Thymus (tissue), 11 donors: Measurements from ENCODE around the gene KPNA1. TPM values are rescaled to one million over a fixed set of nuclear protein-coding genes. Genes with fewer than 3 reads are reported as not detected.

Source experiments
- DNase-seq, 9 donors: peaks; one replicate each; pipeline ENCODE4 v3.0.0-alpha.2; 2013; ENCODE audit warnings: low spot score in 9 of 9, low read depth in 6 of 9, missing footprints in 1 of 9
- H3K27ac ChIP-seq, 2 donors: one replicate each; pipeline ENCODE4 v1.5.1; 2013; ENCODE audit warnings: control low read depth in 1 of 2, low read depth in 1 of 2, low read length in 1 of 2, mild to moderate bottlenecking in 1 of 2, moderate library complexity in 1 of 2
- H3K27me3 ChIP-seq, 2 donors: one replicate each; pipeline ENCODE4 v1.5.1; 2013; ENCODE audit warnings: low read length in 1 of 2; ENCODE audit not compliant: control insufficient read depth in 2 of 2, insufficient read depth in 1 of 2
- H3K36me3 ChIP-seq, 2 donors: one replicate each; pipeline ENCODE4 v1.5.1; 2013; ENCODE audit warnings: low read length in 1 of 2, mild to moderate bottlenecking in 1 of 2, moderate library complexity in 1 of 2; ENCODE audit not compliant: control insufficient read depth in 2 of 2, insufficient read depth in 2 of 2
- H3K4me1 ChIP-seq, 2 donors: one replicate each; pipeline ENCODE4 v1.5.1; 2013; ENCODE audit warnings: low read length in 2 of 2; ENCODE audit not compliant: control insufficient read depth in 2 of 2, insufficient read depth in 2 of 2
- H3K4me3 ChIP-seq, 2 donors: one replicate each; pipeline ENCODE4 v1.5.1; 2013; ENCODE audit warnings: low read length in 2 of 2, control low read depth in 1 of 2, mild to moderate bottlenecking in 1 of 2
- H3K9me3 ChIP-seq, 2 donors: one replicate each; pipeline ENCODE4 v1.5.1; 2013; ENCODE audit warnings: low read length in 1 of 2, mild to moderate bottlenecking in 1 of 2; ENCODE audit not compliant: control insufficient read depth in 2 of 2, insufficient read depth in 1 of 2
- WGBS: extraction: QIAGEN DNeasy Blood & Tissue Kit; methylation state at CpG from one replicate; pipeline ENCODE4 v1.1.7; 2013; 5-methylcytosine and 5-hydroxymethylcytosine counted together
- polyA plus RNA-seq: library from polyadenylated mRNA; stranded (reverse); fragments of 200-250 nt; gene quantifications from one replicate; pipeline ENCODE4 v1.2.3, GENCODE V29; 2013
- total RNA-seq: library from RNA; stranded (reverse); fragments of 120-200 nt; gene quantifications from one replicate; pipeline ENCODE4 v1.2.4, GENCODE V29; 2013
- donor health status: healthy.

KPNA1 gene
- total and polyA plus RNA-seq, 2 donors: 14.2 to 19.8 TPM

- WGBS: 84% methylated on average over 2 of the region's 2 CpGs
- no peaks in the 10 kb centered on the region for H3K27me3 ChIP-seq
- DNase-seq: peak in 7 of 9 donors; percentile 7 to 63 (median 28)
- H3K4me1 ChIP-seq: no peaks in the 10 kb centered on the region
- no peaks in the 10 kb centered on the region for H3K9me3 ChIP-seq
- no peaks in the 10 kb centered on the region for H3K36me3 ChIP-seq
- H3K27ac ChIP-seq: no peak overlapping the region
- no peak overlapping the region for H3K4me3 ChIP-seq
Measured at GRCh38 chr3:122392868-122393844, 121.6 kb downstream of the KPNA1 start.

GRCh38 chr3:122391681-122392446 is 122.9 kb downstream of the KPNA1 start:
- no peaks in the 10 kb centered on the region for H3K9me3 ChIP-seq
- H3K27ac ChIP-seq: no peak overlapping the region
- H3K36me3 ChIP-seq: no peaks in the 10 kb centered on the region
- 95% methylated on average over 2 of the region's 2 CpGs for WGBS
- no peak overlapping the region for H3K4me3 ChIP-seq
- no peak for DNase-seq
- no peaks in the 10 kb centered on the region for H3K27me3 ChIP-seq
- no peaks in the 10 kb centered on the region for H3K4me1 ChIP-seq

GRCh38 chr3:122390665-122391064 is 124.1 kb downstream of the KPNA1 start:
- H3K4me3 ChIP-seq: no peak overlapping the region
- no peaks in the 10 kb centered on the region for H3K4me1 ChIP-seq
- 95% methylated on average over 4 of the region's 4 CpGs for WGBS
- DNase-seq: no peak
- H3K36me3 ChIP-seq: no peaks in the 10 kb centered on the region
- no peaks in the 10 kb centered on the region for H3K27me3 ChIP-seq
- no peaks in the 10 kb centered on the region for H3K9me3 ChIP-seq
- no peak overlapping the region for H3K27ac ChIP-seq

- H3K4me1 ChIP-seq: no peaks in the 10 kb centered on the region
- WGBS: 99% methylated on average over 4 of the region's 4 CpGs
- H3K36me3 ChIP-seq: no peaks in the 10 kb centered on the region
- no peak overlapping the region for H3K4me3 ChIP-seq
- H3K9me3 ChIP-seq: no peaks in the 10 kb centered on the region
- no peaks in the 10 kb centered on the region for H3K27me3 ChIP-seq
- no peak for DNase-seq
- H3K27ac ChIP-seq: no peak overlapping the region
Measured at GRCh38 chr3:122389892-122390291, 124.8 kb downstream of the KPNA1 start.

GRCh38 chr3:122389197-122389596 is 125.5 kb downstream of the KPNA1 start:
- no peaks in the 10 kb centered on the region for H3K36me3 ChIP-seq
- no peaks in the 10 kb centered on the region for H3K9me3 ChIP-seq
- H3K4me1 ChIP-seq: peaks cover 0 to 4% of the 10 kb centered on the region in 2 donors
- H3K4me3 ChIP-seq: no peak overlapping the region
- H3K27me3 ChIP-seq: no peaks in the 10 kb centered on the region
- H3K27ac ChIP-seq: no peak overlapping the region
- no peak for DNase-seq

GRCh38 chr3:122387709-122388108 is 127.0 kb downstream of the KPNA1 start:
- WGBS: 94% methylated on average over 3 of the region's 3 CpGs
- Histone ChIP-seq H3K4me3 (no peak overlapping the region), H3K36me3 (no peaks in the 10 kb centered on the region), H3K27ac (no peak overlapping the region), H3K27me3 (no peaks in the 10 kb centered on the region), H3K4me1 (peaks cover under 1 to 10% of the 10 kb centered on the region in 2 donors), H3K9me3 (no peaks in the 10 kb centered on the region)
- no peak for DNase-seq

GRCh38 chr3:122383771-122384697 is 130.7 kb downstream of the KPNA1 start, which contains the start of gene FAM162A:
TSS of gene FAM162A (plus strand) at chr3:122384182. CDS start at chr3:122384266, 84 bp downstream.
- WGBS: under 1% methylated on average over 52 of the region's 52 CpGs
- Histone ChIP-seq H3K4me3 (peak within 1 kb of the TSS; percentile 73 to 92), H3K4me1 (peaks cover 2 to 12% of the 10 kb centered on the region in 2 donors), H3K36me3 (no peaks in the 10 kb centered on the region), H3K27me3 (no peaks in the 10 kb centered on the region), H3K9me3 (no peaks in the 10 kb centered on the region), H3K27ac (peak within 1 kb of the TSS; percentile 82 to 90)
- DNase-seq: peak; percentile 75 to 96 (median 91)

- under 1% methylated on average over 31 of the region's 31 CpGs for WGBS
- H3K27ac ChIP-seq: peak within 1 kb of the TSS; percentile 82 to 90
- H3K4me3 ChIP-seq: peak within 1 kb of the TSS; percentile 73 to 92
- no peaks in the 10 kb centered on the region for H3K36me3 ChIP-seq
- no peaks in the 10 kb centered on the region for H3K27me3 ChIP-seq
- peaks cover 2 to 12% of the 10 kb centered on the region in 2 donors for H3K4me1 ChIP-seq
- no peaks in the 10 kb centered on the region for H3K9me3 ChIP-seq
- DNase-seq: peak; percentile 67 to 93 (median 80)
Measured at GRCh38 chr3:122382888-122383666, 131.7 kb downstream of the KPNA1 start, which contains the start of gene MIX23. TSS of gene MIX23 (minus strand) at chr3:122383231. CDS start at chr3:122383224, 7 bp downstream.
